GM12872 (cell line): ENCODE results near the gene SCEL.

Experiments used
- CTCF ChIP-seq: IDR thresholded peaks from 3 replicates; pipeline ENCODE4 v1.5.1; 2011; ENCODE audit warnings: low read depth, mild to moderate bottlenecking, low read length, moderate library complexity; ENCODE audit not compliant: insufficient read depth

SCEL gene

GRCh38 chr13:77545626-77546412 is 10.3 kb downstream of the SCEL start:
- TF ChIP-seq CTCF: no peak

- no peak for TF ChIP-seq CTCF
These were observed 12.6 kb downstream of the SCEL start for GRCh38 chr13:77548095-77548494.

GRCh38 chr13:77548594-77548993 is 13.1 kb downstream of the SCEL start:
- TF ChIP-seq CTCF: no peak

GRCh38 chr13:77554069-77554468 is 18.6 kb downstream of the SCEL start:
- TF ChIP-seq CTCF: no peak

GRCh38 chr13:77555246-77555645 is 19.7 kb downstream of the SCEL start:
- no peak for TF ChIP-seq CTCF

GRCh38 chr13:77558016-77558415 is 22.5 kb downstream of the SCEL start:
- TF ChIP-seq CTCF: no peak

GRCh38 chr13:77563111-77563510 is 27.6 kb downstream of the SCEL start:
- no peak for TF ChIP-seq CTCF
